OCI-LY7 (cell line): ENCODE data around the gene TRPM7.

Experiments used
- EZH2phosphoT487 ChIP-seq: fragments of 200-600 bp; sonication (generic); IDR thresholded peaks from 2 replicates; pipeline ENCODE4 v1.6.1; 2018; ENCODE audit warnings: low read depth, borderline replicate concordance, mild to moderate bottlenecking, mixed run types, antibody characterized with exemption, low read length, moderate library complexity, mixed read lengths
- TF ChIP-seq, protein P1 (sequence below): fragments of 200-600 bp; sonication (generic); conservative IDR thresholded peaks from 2 replicates; pipeline ENCODE4 v1.5.1; 2014; ENCODE audit warnings: mild to moderate bottlenecking, antibody characterized with exemption, low read length, moderate library complexity, mixed read lengths

DNA sequence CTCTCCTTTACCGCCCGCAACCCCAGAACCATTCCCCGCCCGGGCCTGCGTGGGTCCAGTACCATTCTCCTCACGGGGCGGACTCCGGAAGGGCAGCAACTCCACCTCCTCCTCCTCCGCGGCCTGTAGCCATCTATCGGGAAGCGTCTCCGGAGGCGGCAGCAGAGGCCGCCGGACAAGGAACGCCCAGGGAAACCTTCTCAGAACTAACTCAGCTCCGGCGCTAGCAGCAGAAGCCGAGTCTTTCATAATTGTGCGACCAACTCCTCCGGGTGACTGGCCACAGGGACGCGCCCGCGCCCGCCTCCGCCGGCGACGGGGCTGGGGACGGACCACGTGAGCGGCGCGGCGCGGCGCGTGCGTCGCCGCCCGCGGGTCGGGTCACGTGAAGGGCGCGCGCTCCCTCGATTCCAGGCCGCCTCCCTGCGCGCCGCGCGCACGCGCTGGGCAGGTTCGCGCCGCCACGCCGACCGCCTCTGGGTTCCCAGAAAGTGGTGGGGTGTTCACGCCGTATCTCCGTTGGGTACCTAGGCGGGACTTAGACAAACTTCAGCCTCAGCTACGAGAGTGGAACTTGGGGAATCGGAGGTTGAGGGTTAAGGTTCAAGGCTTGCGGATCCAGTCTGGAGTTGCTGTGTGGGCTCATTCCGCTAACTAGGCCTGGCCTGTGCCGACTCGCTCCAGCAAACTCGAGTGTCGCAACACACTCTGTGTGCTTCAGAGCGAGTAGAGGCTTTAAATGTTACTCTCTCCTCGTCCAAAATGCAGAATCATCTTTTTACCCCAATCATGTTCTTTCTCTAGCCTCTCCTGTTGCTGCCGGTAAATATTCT lies at the start of gene TRPM7:
- TF ChIP-seq, protein P1, sequence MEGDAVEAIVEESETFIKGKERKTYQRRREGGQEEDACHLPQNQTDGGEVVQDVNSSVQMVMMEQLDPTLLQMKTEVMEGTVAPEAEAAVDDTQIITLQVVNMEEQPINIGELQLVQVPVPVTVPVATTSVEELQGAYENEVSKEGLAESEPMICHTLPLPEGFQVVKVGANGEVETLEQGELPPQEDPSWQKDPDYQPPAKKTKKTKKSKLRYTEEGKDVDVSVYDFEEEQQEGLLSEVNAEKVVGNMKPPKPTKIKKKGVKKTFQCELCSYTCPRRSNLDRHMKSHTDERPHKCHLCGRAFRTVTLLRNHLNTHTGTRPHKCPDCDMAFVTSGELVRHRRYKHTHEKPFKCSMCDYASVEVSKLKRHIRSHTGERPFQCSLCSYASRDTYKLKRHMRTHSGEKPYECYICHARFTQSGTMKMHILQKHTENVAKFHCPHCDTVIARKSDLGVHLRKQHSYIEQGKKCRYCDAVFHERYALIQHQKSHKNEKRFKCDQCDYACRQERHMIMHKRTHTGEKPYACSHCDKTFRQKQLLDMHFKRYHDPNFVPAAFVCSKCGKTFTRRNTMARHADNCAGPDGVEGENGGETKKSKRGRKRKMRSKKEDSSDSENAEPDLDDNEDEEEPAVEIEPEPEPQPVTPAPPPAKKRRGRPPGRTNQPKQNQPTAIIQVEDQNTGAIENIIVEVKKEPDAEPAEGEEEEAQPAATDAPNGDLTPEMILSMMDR = no peak
- no peak for TF ChIP-seq EZH2phosphoT487
